Raji (cell line): ENCODE results near the gene PDCD1LG2.

ENCODE experiments used
- POLR2A ChIP-seq: IDR thresholded peaks from 2 replicates; pipeline ENCODE4 v1.6.1; 2011; ENCODE audit warnings: low read depth, low read length, control low read depth; ENCODE audit not compliant: insufficient read depth

Gene PDCD1LG2

DNA sequence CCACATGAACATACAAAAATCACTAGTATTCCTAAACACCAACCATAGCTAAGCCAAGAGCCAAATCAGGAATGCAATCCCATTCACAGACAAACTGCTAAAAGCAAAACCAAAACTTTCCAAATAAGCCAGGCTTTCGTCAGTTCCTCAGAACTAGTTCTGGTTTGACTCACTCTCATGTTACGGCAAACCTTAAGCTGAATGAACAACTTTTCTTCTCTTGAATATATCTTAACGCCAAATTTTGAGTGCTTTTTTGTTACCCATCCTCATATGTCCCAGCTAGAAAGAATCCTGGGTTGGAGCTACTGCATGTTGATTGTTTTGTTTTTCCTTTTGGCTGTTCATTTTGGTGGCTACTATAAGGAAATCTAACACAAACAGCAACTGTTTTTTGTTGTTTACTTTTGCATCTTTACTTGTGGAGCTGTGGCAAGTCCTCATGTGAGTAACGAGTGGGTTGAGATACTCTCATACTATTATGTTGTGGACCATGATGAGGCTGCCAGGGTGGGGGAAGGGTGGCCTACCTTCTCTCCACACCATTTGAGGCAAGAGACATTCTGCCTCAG lies at the start of gene PDCD1LG2:
TSS of gene PDCD1LG2 (plus strand) at position 172 of the 572 bp plus-strand sequence. CDS start 12,016 bp downstream, outside the sequence.
- TF ChIP-seq POLR2A, result no peak

- no peak for TF ChIP-seq POLR2A
Observed at GRCh38 chr9:5466005-5466404, 44.3 kb upstream of the PDCD1LG2 start.

GRCh38 chr9:5466766-5467165 lies 43.6 kb upstream of the PDCD1LG2 start:
- TF ChIP-seq POLR2A, result no peak

- no peak for TF ChIP-seq POLR2A
Observed at GRCh38 chr9:5468850-5469249, 41.5 kb upstream of the PDCD1LG2 start.

- no peak for TF ChIP-seq POLR2A
Observed at GRCh38 chr9:5470122-5470521, 40.2 kb upstream of the PDCD1LG2 start.

DNA sequence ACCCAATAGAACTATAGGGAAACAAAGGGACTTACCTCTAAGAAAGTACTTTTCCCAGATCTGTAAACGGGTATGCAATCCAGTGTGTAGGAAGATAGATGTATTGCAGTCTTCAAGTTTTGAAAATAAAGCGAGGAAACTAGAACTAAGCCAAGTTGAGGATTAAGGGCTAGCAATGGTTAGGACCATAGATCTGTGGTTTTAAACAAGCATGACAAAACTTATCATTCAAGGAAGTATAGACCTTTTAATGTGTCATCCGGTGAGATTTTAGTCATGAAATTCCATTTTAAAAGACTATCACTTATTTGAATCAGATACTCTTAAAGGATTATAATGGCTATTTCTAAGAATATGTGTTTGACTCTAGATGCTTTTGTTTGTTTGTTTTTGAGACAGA lies 39.5 kb upstream of the PDCD1LG2 start:
- TF ChIP-seq POLR2A, result no peak

GRCh38 chr9:5478206-5478605 lies 32.1 kb upstream of the PDCD1LG2 start:
- TF ChIP-seq POLR2A, result no peak

- no peak for TF ChIP-seq POLR2A
Observed at GRCh38 chr9:5479994-5480694, 30.2 kb upstream of the PDCD1LG2 start.

DNA sequence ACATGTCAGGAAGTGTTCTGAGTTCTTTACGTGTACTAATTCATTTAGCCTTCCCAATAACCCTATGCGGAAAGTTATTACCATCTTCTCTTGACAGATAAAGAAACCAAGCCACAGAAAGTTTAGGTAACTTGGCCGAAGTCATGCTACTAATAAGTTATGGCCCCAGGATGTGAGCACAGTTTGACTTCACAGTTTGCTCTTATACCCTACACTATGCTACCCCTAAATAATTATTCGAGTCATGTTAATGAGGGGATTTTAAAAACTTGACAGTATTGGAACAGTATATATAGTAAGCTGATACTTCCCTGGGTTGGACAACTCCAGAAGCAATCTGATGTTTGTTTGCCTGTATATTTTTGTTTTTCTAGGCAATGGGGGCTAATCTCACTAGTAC lies 29.4 kb upstream of the PDCD1LG2 start:
- TF ChIP-seq POLR2A, result no peak

- TF ChIP-seq POLR2A, result no peak
Observed at GRCh38 chr9:5481322-5482040, 28.9 kb upstream of the PDCD1LG2 start.

DNA sequence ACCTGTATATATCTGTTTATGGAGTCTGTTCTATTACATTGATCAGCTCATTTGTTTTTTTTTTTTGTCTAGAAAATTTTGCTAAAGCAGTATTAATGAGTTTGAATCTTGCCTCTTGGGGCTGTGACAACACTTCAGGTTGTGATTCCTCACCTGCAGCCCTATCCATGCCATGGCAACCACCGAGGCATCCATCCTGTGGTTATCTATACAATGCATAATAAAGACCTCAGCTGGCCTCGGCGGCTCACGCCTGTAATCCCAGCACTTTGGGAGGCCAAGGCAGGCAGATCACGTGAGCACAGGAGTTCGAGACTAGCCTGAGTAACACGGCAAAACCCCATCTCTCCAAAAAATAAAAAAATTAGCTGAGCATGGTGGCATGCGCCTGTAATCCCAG lies 28.1 kb upstream of the PDCD1LG2 start:
- TF ChIP-seq POLR2A, result no peak

DNA sequence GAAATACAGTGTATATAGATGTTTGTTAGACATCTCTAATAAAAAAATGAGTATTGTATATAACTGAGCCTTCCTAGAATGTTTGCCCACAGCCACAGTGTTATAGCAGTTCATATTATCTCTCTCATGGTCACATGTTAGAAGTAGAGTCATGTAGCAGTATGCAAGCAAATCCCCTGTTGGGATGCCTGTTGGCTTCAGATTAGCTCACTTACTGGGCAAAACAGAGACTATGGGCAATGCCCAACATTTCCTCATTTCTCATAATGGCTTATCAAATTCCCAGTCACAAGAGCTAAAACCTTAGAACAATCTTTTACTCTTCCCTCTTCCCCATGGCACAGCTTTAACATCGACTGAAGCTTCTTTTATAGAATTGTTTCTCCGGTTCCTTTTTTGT lies 27.0 kb upstream of the PDCD1LG2 start:
- TF ChIP-seq POLR2A, result no peak

- no peak for TF ChIP-seq POLR2A
Observed at GRCh38 chr9:5485378-5486085, 24.8 kb upstream of the PDCD1LG2 start.

- TF ChIP-seq POLR2A, result no peak
Observed at GRCh38 chr9:5486988-5487387, 23.3 kb upstream of the PDCD1LG2 start.

GRCh38 chr9:5488221-5489008 lies 21.9 kb upstream of the PDCD1LG2 start:
- TF ChIP-seq POLR2A, result no peak
